ENCODE measurements around the gene NT5M.

The NT5M gene

DNA sequence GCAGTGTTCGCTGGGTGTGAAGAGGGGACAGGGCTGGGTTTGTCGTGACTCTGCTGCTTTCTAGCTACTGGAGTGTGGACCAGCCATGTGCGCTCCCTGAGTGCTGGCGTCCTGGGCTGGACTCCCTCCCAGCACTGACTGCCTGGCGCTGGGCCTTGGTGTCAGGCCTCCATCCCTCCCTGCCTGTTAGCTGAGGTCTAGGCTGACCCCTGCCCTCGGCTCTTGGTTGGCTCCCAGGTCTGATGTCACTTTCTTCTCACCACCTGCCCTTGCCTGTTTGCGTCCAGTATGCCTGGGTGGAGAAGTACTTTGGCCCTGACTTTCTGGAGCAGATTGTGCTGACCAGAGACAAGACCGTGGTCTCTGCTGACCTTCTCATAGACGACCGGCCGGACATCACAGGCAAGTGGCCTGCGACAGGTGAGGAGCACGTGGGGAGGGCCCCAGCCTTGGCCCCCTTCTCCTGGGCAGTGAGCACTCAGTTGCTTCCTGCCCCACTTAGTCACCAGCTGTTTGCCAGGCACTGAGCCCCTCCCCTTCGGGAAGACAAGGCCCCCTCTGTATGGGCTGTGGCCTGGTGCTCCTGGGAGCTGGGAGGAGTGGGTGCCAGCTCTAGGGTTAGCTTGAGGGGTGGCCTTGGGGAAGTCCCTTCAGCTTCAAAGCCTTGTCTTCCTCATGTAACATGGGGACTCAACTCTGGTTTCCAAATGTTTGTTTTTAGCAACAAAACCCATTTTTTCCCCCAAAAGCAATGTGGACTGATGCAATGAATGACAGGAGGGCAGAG lies 41.5 kb downstream of the NT5M start:
- Histone ChIP-seq H3K27me3 (ENCODE audit: control insufficient read depth, insufficient read depth, low read length) (no peaks in the 10 kb centered on the region), H3K4me1 (ENCODE audit: control insufficient read depth, insufficient read depth, low read length) (no peaks in the 10 kb centered on the region), H3K36me3 (ENCODE audit: control insufficient read depth, insufficient read depth, low read length) (no peaks in the 10 kb centered on the region), H3K9me3 (ENCODE audit: control insufficient read depth, insufficient read depth, low read depth, low read length) (no peaks in the 10 kb centered on the region), H3K9ac (ENCODE audit: low read length) (no peak overlapping the region), H3K27ac (ENCODE audit: low read depth, low read length) (no peak overlapping the region), H3K4me3 (ENCODE audit: low read depth, low read length) (no peak overlapping the region)

DNA sequence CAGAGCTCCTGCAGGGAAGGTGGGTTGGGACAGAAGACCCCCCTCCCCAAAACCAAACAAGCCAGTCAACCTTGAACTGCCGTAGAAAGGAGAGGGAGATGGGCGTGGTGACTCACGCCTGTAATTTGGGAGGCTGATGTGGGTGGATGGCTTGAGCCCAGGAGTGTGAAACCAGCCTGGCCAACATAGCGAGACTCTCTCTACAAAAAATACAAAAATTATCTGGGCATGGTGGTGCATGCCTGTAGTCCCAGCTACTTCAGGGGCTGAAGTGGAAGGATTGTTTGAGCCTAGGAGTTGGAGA lies 42.1 kb downstream of the NT5M start:
- Histone ChIP-seq H3K9me3 (ENCODE audit: control insufficient read depth, insufficient read depth, low read depth, low read length) (no peaks in the 10 kb centered on the region), H3K4me3 (ENCODE audit: low read depth, low read length) (no peak overlapping the region), H3K4me1 (ENCODE audit: control insufficient read depth, insufficient read depth, low read length) (no peaks in the 10 kb centered on the region), H3K27me3 (ENCODE audit: control insufficient read depth, insufficient read depth, low read length) (no peaks in the 10 kb centered on the region), H3K27ac (ENCODE audit: low read depth, low read length) (no peak overlapping the region), H3K36me3 (ENCODE audit: control insufficient read depth, insufficient read depth, low read length) (no peaks in the 10 kb centered on the region), H3K9ac (ENCODE audit: low read length) (no peak overlapping the region)

DNA sequence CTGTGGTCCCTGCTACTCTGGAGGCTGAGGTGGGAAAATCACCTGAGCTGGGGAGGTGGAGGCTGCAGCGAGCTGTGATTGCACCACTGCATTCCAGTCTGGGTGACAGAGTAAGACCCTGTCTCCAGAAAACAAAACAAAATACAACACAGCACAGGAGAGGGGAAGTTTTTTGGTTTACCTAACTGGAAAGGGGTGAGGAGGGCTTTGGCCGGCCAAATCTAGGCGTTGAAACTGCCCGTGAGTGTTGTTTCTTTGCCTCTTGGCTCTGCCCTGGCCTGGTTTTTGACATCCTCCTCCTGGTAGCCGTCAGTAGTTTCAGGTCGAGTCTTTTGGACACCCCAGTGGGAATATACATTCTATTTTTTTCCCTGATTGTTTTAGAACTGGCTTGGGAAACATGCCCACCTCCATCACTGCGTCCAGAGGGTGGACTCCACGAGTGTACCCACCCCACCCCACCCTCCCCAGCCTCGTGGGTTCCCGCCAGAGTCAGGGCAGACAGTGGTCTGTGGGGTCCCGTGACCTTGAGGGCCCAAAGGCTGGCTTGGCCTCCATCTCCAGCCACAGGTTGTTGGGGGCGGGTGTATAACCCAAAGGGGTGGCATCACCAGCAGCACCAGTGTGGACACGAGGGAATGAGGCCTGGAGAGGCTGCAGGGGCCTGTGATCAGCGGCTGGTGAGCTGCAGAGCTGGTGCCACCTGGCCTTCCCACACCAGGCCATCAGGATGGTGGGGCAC lies 42.7 kb downstream of the NT5M start:
- no peak overlapping the region for H3K9ac ChIP-seq (ENCODE audit: low read length)
- no peak overlapping the region for H3K4me3 ChIP-seq (ENCODE audit: low read depth, low read length)
- peaks cover 5% of the 10 kb centered on the region for H3K4me1 ChIP-seq (ENCODE audit: control insufficient read depth, insufficient read depth, low read length)
- no peaks in the 10 kb centered on the region for H3K27me3 ChIP-seq (ENCODE audit: control insufficient read depth, insufficient read depth, low read length)
- no peak overlapping the region for H3K27ac ChIP-seq (ENCODE audit: low read depth, low read length)
- H3K36me3 ChIP-seq (ENCODE audit: control insufficient read depth, insufficient read depth, low read length), result no peaks in the 10 kb centered on the region
- no peaks in the 10 kb centered on the region for H3K9me3 ChIP-seq (ENCODE audit: control insufficient read depth, insufficient read depth, low read depth, low read length)

DNA sequence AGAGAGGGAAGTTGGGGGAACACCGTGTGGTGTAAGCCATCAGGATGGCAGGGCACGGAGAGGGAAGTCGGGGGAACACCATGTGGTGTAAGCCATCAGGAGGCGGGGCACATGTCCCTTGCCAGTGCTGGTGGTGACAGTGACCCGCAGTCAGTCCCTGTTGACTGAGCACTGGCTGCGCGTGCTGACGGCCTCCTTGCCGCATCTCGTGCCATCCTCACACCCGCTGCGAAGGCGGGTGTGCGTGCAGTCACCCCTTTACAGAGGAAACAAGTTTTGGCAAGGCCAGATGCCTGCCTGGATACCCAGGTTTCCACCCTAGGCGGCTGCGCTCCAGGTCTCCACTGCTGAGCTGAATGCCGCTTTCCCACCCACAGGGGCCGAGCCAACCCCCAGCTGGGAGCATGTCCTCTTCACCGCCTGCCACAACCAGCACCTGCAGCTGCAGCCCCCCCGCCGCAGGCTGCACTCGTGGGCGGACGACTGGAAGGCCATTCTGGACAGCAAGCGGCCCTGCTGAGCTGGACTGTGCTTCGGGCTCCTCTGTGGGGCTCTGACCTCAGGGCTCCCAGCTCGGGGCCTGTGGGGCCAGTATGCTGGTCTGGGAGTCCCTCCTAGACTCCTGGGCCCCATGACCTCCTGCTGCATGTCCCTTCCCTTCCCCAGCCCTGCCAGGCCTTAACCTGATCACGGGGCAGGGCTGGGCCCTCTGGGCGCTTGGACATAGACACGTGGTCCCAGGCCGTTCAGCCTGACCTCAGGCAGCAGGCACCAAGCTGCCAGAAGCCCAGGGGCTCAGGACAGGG lies 43.5 kb downstream of the NT5M start:
- Histone ChIP-seq H3K36me3 (ENCODE audit: control insufficient read depth, insufficient read depth, low read length) (no peaks in the 10 kb centered on the region), H3K4me3 (ENCODE audit: low read depth, low read length) (no peak overlapping the region), H3K27ac (ENCODE audit: low read depth, low read length) (no peak overlapping the region), H3K9ac (ENCODE audit: low read length) (no peak overlapping the region), H3K9me3 (ENCODE audit: control insufficient read depth, insufficient read depth, low read depth, low read length) (no peaks in the 10 kb centered on the region), H3K27me3 (ENCODE audit: control insufficient read depth, insufficient read depth, low read length) (no peaks in the 10 kb centered on the region), H3K4me1 (ENCODE audit: control insufficient read depth, insufficient read depth, low read length) (peaks cover 8% of the 10 kb centered on the region)

- H3K9me3 ChIP-seq (ENCODE audit: control insufficient read depth, insufficient read depth, low read depth, low read length), result no peaks in the 10 kb centered on the region
- no peaks in the 10 kb centered on the region for H3K36me3 ChIP-seq (ENCODE audit: control insufficient read depth, insufficient read depth, low read length)
- H3K27me3 ChIP-seq (ENCODE audit: control insufficient read depth, insufficient read depth, low read length), result no peaks in the 10 kb centered on the region
- H3K4me1 ChIP-seq (ENCODE audit: control insufficient read depth, insufficient read depth, low read length), result peaks cover 10% of the 10 kb centered on the region
- H3K27ac ChIP-seq (ENCODE audit: low read depth, low read length), result no peak overlapping the region
- no peak overlapping the region for H3K4me3 ChIP-seq (ENCODE audit: low read depth, low read length)
- no peak overlapping the region for H3K9ac ChIP-seq (ENCODE audit: low read length)
These were observed 44.2 kb downstream of the NT5M start for GRCh38 chr17:17347234-17347955.

- Histone ChIP-seq H3K27me3 (ENCODE audit: control insufficient read depth, insufficient read depth, low read length) (no peaks in the 10 kb centered on the region), H3K4me3 (ENCODE audit: low read depth, low read length) (no peak overlapping the region), H3K9ac (ENCODE audit: low read length) (no peak overlapping the region), H3K9me3 (ENCODE audit: control insufficient read depth, insufficient read depth, low read depth, low read length) (no peaks in the 10 kb centered on the region), H3K4me1 (ENCODE audit: control insufficient read depth, insufficient read depth, low read length) (peaks cover 11% of the 10 kb centered on the region), H3K36me3 (ENCODE audit: control insufficient read depth, insufficient read depth, low read length) (no peaks in the 10 kb centered on the region), H3K27ac (ENCODE audit: low read depth, low read length) (no peak overlapping the region)
These were observed 45.0 kb downstream of the NT5M start for GRCh38 chr17:17347956-17348871.

DNA sequence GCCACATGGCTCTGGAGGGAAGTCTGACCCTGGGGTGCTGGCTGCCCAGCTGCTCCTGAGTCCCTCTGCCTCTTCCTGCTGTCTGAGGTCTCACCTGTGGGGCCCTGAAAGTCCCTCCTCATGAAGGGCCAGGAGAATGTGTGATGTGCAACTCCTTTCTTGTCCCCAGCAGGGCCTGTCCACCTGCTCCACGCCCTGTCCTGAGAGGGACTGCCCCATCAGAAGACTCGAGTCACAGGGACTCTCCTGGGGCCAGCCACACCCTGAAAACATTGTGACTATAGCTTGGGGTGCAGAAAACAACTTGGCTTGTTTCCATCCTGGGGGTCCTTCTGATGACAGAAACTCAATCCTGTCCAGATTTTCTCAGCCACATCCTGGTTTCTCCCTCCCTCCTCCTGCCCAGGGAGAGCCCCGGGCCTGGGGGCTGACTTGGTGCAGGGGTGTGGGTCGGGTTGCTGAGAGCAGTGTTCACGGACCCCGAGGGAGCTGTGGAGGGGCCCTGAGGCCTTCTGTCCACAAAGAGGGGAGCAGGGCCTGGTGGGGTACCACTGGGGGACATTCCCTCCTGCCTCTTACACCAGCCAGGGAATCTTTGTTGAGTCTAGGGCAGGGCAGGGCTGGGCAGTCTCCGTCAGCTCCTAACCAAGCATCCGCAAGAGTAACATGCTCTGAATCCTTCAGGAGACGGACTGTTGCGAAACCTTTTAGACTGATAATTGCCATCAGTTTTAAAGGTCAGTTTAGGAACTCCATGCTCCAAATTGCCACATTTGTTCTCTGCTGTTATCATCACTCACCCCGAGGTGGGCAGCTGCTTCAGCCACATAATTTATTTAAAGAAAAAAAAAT lies 45.9 kb downstream of the NT5M start:
- Histone ChIP-seq H3K27me3 (ENCODE audit: control insufficient read depth, insufficient read depth, low read length) (no peaks in the 10 kb centered on the region), H3K27ac (ENCODE audit: low read depth, low read length) (no peak overlapping the region), H3K4me3 (ENCODE audit: low read depth, low read length) (no peak overlapping the region), H3K36me3 (ENCODE audit: control insufficient read depth, insufficient read depth, low read length) (no peaks in the 10 kb centered on the region), H3K9ac (ENCODE audit: low read length) (no peak overlapping the region), H3K9me3 (ENCODE audit: control insufficient read depth, insufficient read depth, low read depth, low read length) (no peaks in the 10 kb centered on the region), H3K4me1 (ENCODE audit: control insufficient read depth, insufficient read depth, low read length) (peaks cover 11% of the 10 kb centered on the region)

DNA sequence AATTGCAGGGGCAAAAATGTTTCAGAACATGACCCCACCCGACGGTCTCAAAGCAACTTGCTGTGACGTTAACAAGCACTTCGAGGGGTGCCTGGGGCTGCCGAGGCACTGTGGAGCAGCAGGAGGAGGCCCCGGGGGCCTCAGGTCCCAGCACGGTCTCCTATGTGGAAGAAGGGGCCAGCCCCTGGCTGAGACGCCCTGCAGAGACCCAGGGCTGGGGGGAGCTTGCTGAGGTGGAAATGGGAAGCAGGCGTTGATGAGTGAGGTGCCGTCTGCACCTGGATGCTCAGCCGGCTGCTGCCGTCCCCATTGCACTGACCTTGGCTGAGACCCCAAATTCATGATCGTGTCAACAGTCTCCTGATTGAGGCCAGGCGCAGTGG lies 46.5 kb downstream of the NT5M start:
- Histone ChIP-seq H3K4me3 (ENCODE audit: low read depth, low read length) (no peak overlapping the region), H3K27ac (ENCODE audit: low read depth, low read length) (no peak overlapping the region), H3K27me3 (ENCODE audit: control insufficient read depth, insufficient read depth, low read length) (no peaks in the 10 kb centered on the region)

GRCh38 chr17:17350491-17351355 lies 47.5 kb downstream of the NT5M start:
- Histone ChIP-seq H3K4me1 (ENCODE audit: control insufficient read depth, insufficient read depth, low read length) (peaks cover 14% of the 10 kb centered on the region), H3K27me3 (ENCODE audit: control insufficient read depth, insufficient read depth, low read length) (no peaks in the 10 kb centered on the region), H3K9ac (ENCODE audit: low read length) (no peak overlapping the region), H3K27ac (ENCODE audit: low read depth, low read length) (no peak overlapping the region), H3K4me3 (ENCODE audit: low read depth, low read length) (no peak overlapping the region), H3K36me3 (ENCODE audit: control insufficient read depth, insufficient read depth, low read length) (no peaks in the 10 kb centered on the region), H3K9me3 (ENCODE audit: control insufficient read depth, insufficient read depth, low read depth, low read length) (no peaks in the 10 kb centered on the region)

More for the DNA sequence above, 46.5 kb downstream of the NT5M start:
- Histone ChIP-seq H3K9me3 (ENCODE audit: control insufficient read depth, insufficient read depth, low read depth, low read length) (no peaks in the 10 kb centered on the region), H3K4me1 (ENCODE audit: control insufficient read depth, insufficient read depth, low read length) (peaks cover 11% of the 10 kb centered on the region), H3K9ac (ENCODE audit: low read length) (no peak overlapping the region), H3K36me3 (ENCODE audit: control insufficient read depth, insufficient read depth, low read length) (no peaks in the 10 kb centered on the region)
